Right lobe of liver (tissue), 6 donors: Measurements from ENCODE around the gene ORMDL1. TPM values are rescaled to one million over a fixed set of nuclear protein-coding genes. Genes with fewer than 3 reads are reported as not detected.

Experiments
- ATAC-seq, 4 donors: fragments of 200-7000 bp; cut with Tn5 transposase; one replicate each; pipeline ENCODE4 v1.9.1; 2020; ENCODE audit warnings: mild to moderate bottlenecking in 4 of 4, moderate library complexity in 4 of 4
- DNase-seq, 3 donors: peaks; one replicate each; pipeline ENCODE4 v3.0.0-alpha.2; 2020
- H3K27ac ChIP-seq, 3 donors: fragments of 200-600 bp; one replicate each; pipeline ENCODE4 v1.8.0; 2022
- H3K27me3 ChIP-seq, 2 donors: fragments of 200-600 bp; one replicate each; pipeline ENCODE4 v1.8.0; 2022
- H3K36me3 ChIP-seq, 4 donors: fragments of 200-600 bp; sonication (generic) in 1 of 4; one replicate each; pipeline versions ENCODE4 v1.5.1 to v1.8.0; 2017 to 2022; ENCODE audit warnings: control low read depth in 1 of 4
- H3K4me1 ChIP-seq, 4 donors: fragments of 200-600 bp; sonication (generic) in 1 of 4; one replicate each; pipeline versions ENCODE4 v1.5.1 to v1.8.0; 2017 to 2022; ENCODE audit warnings: control low read depth in 1 of 4
- H3K4me3 ChIP-seq, 3 donors: fragments of 200-600 bp; one replicate each; pipeline ENCODE4 v1.8.0; 2022
- H3K9me3 ChIP-seq, 4 donors: fragments of 200-600 bp; sonication (generic) in 1 of 4; one replicate each; pipeline versions ENCODE4 v1.5.1 to v1.8.0; 2017 to 2022; ENCODE audit warnings: control low read depth in 1 of 4
- POLR2A ChIP-seq: fragments of 450-650 bp; IDR thresholded peaks from one replicate; pipeline ENCODE4 v1.6.1; 2017; ENCODE audit warnings: antibody characterized with exemption, mild to moderate bottlenecking
- WGBS: methylation state at CpG from one replicate; pipeline ENCODE4 v1.1.6; 2018; ENCODE audit warnings: low coverage, low lambda C conversion rate; ENCODE audit not compliant: insufficient coverage; ENCODE audit errors: missing lambda C conversion rate; 5-methylcytosine and 5-hydroxymethylcytosine counted together
- intact Hi-C, 2 donors: fragments of 100-400 bp; cut with DNase I; formaldehyde crosslinking; loops; one replicate each; pipeline versions ENCODE4 v1.11.2 to v1.14.1; 2022
- total RNA-seq, 6 experiments: library from RNA; depleted of rRNA in 2 of 6; stranded (reverse); fragments of >200 nt in 2 of 6; fragmentation: NEBNext Ultra II Directional in 3 of 6; extraction: Animal tissue kit (Norgen Biotek cat#: 25700) in 3 of 6; gene quantifications; one replicate each; pipeline versions ENCODE4 v1.1.0 to v1.2.4, GENCODE V29; 2016 to 2023
- TF ChIP-seq, protein P1 (sequence below), 4 donors: fragments of 200-600 bp in 3 of 4; fragments of 450-650 bp in 1 of 4; IDR thresholded peaks; one replicate each; pipeline versions ENCODE4 v1.5.1 to v1.8.0; 2016 to 2022; ENCODE audit warnings: antibody characterized with exemption in 4 of 4, mild to moderate bottlenecking in 2 of 4
- donor health status: DM: no; HTN: yes; CAD: no.
- donor health status: DM: no; HTN: no; CAD: no.
- donor health status: DM: no; HTN: no; CAD: no.
- donor health status: DM: no; HTN: yes; CAD: no.
- donor health status: DM: no; HTN: yes; CAD: no.

The ORMDL1 gene
- total RNA-seq, 6 experiments from 2014 or later: 19.1 to 46.1 (median 28.7) TPM

DNA sequence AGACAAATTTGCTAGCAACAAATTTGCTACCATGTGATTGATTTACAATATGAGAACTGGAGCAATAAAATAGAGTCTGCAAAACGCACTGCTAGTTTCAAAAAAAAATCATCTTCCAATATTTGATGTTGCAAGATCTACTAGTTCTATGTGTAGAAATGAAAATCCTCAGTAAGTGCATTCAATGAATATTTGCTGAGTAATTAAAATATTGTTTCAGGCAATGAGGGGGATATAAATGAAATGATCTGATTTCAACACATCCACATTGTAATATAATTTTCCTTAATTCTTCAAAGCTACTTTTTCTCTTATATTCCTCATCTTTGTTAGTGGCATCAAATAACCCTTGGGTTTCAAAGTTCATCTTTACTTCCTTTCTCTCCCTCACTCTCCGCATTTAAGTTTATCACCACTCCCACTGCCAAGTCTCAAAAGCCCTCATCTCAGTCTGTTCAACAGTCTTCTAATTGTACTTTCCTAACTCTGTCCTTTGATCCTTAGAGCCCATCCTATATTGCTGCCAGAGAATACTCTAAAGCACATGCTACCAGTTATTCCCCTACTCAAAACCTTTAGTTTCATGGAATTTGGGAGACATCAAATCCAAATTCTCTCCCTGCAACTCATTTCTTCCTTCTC lies 27.7 kb downstream of the ORMDL1 start:
- H3K36me3 ChIP-seq: peaks cover 0 to 15% (median 0%) of the 10 kb centered on the region in 4 donors
- ATAC-seq (no peak), DNase-seq (no peak)
- H3K27ac ChIP-seq: no peak overlapping the region
- no peaks in the 10 kb centered on the region for H3K27me3 ChIP-seq
- intact Hi-C loops: no loop called here
- H3K4me3 ChIP-seq: no peak overlapping the region
- 61% methylated on average over 2 of the region's 2 CpGs for WGBS
- no peak for TF ChIP-seq POLR2A
- TF ChIP-seq, protein P1, sequence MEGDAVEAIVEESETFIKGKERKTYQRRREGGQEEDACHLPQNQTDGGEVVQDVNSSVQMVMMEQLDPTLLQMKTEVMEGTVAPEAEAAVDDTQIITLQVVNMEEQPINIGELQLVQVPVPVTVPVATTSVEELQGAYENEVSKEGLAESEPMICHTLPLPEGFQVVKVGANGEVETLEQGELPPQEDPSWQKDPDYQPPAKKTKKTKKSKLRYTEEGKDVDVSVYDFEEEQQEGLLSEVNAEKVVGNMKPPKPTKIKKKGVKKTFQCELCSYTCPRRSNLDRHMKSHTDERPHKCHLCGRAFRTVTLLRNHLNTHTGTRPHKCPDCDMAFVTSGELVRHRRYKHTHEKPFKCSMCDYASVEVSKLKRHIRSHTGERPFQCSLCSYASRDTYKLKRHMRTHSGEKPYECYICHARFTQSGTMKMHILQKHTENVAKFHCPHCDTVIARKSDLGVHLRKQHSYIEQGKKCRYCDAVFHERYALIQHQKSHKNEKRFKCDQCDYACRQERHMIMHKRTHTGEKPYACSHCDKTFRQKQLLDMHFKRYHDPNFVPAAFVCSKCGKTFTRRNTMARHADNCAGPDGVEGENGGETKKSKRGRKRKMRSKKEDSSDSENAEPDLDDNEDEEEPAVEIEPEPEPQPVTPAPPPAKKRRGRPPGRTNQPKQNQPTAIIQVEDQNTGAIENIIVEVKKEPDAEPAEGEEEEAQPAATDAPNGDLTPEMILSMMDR (IDR thresholded peaks at IDR 0.05): no peak
- H3K9me3 ChIP-seq: no peaks in the 10 kb centered on the region
- H3K4me1 ChIP-seq: peaks cover 0 to 3% (median 0%) of the 10 kb centered on the region in 4 donors

DNA sequence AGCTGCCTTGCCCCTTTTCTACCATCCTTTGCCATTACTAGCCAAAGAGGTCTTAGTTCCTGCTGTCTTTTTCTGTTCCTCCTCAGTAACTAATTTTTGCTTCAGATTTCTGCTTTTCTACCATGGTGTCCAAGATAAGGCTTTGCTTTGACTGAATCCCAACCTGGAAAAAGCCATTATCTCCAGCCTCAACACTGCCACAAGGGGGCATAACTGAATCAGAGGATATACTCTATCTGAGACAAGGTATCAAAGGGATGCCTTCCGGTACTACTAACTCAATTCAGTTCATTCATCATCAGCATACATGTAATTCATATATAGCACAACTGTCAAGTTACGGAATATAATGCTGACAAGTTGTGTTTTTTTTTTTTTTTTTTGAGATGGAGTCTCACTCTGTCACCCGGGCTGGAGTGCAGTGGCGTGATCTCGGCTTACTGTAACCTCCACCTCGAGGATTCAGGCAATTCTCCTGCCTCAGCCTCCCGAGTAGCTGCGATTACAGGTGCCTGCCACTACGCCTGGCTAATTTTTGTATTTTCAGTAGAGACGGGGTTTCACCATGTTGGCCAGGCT lies 33.0 kb downstream of the ORMDL1 start:
- no peak overlapping the region for H3K4me3 ChIP-seq
- intact Hi-C loops: no loop called here
- ATAC-seq (peak; percentile 77 to 86 (median 84)), DNase-seq (no peak)
- H3K36me3 ChIP-seq: peaks cover 0 to 15% (median 3%) of the 10 kb centered on the region in 4 donors
- H3K27ac ChIP-seq: no peak overlapping the region
- no peak for TF ChIP-seq POLR2A
- TF ChIP-seq, protein P1 (IDR thresholded peaks at IDR 0.05): peak; percentile 49 to 67 (median 62)
- no peaks in the 10 kb centered on the region for H3K9me3 ChIP-seq
- WGBS: 81% methylated on average over 10 of the region's 10 CpGs
- no peaks in the 10 kb centered on the region for H3K4me1 ChIP-seq
- no peaks in the 10 kb centered on the region for H3K27me3 ChIP-seq

DNA sequence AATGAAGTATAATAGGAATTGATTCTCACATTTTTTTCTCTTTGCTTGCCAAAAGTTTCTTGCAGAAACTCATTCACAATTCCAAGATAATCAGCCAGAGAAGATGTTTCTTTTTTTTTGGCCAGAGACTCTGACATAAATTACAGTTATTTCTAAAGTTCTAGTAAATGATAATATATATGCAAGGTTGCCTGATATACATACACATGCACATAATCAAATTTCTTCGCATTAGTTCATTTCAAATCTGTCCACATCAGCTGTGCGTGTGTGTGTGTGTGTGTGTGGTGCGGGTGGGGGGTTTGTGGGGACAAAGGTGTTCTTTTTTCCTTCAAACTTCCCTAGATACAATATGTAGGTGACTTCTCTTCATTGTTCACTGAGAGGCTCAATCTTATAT lies 54.7 kb downstream of the ORMDL1 start:
- no peaks in the 10 kb centered on the region for H3K27me3 ChIP-seq
- WGBS: 49% methylated on average over 3 of the region's 3 CpGs
- no peaks in the 10 kb centered on the region for H3K4me1 ChIP-seq
- no peak for ATAC-seq
- no peak for TF ChIP-seq POLR2A
- TF ChIP-seq, protein P1 (IDR thresholded peaks at IDR 0.05): no peak
- H3K4me3 ChIP-seq: no peak overlapping the region
- DNase-seq: no peak
- intact Hi-C loops: no loop called here
- no peak overlapping the region for H3K27ac ChIP-seq
- no peaks in the 10 kb centered on the region for H3K9me3 ChIP-seq
- peaks cover 0 to 5% (median 0%) of the 10 kb centered on the region in 4 donors for H3K36me3 ChIP-seq

DNA sequence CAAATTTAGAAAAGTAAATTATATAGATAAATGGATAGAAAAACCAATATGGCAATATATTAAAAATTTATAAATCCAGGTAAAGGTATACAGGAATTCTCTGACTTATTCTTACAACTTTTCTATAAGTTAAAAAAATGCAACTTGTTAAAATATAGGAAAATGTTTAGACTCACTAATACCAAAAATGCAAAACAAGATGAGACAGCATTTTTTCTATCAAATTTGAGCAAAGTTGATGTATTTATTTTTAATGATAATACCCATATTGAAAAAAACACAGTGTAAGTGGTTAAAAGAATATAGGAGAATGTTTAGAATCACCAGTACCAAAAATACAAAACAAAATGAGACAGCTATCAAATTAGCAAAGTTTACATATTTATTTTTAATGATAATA lies 57.3 kb downstream of the ORMDL1 start:
- DNase-seq (no peak), ATAC-seq (no peak)
- intact Hi-C loops: no loop called here
- no peak for TF ChIP-seq POLR2A
- TF ChIP-seq, protein P1 (IDR thresholded peaks at IDR 0.05): no peak
- Histone ChIP-seq H3K9me3 (no peaks in the 10 kb centered on the region), H3K27ac (no peak overlapping the region), H3K4me1 (no peaks in the 10 kb centered on the region), H3K36me3 (peaks cover 0 to 5% (median 0%) of the 10 kb centered on the region in 4 donors), H3K4me3 (no peak overlapping the region), H3K27me3 (no peaks in the 10 kb centered on the region)
